HCT116 (cell line): ENCODE measurements around the gene GPT2. TPM values are rescaled to one million over a fixed set of nuclear protein-coding genes. Genes with fewer than 3 reads are reported as not detected.

Source experiments
- ATAC-seq: fragments of 200-7000 bp; cut with Tn5 transposase; 2 replicates; pipeline ENCODE4 v1.9.1; 2020; ENCODE audit warnings: mild to moderate bottlenecking, moderate library complexity
- BruUV-seq: library from RNA; stranded (reverse); fragments of 400-500 nt; replicated peaks from 2 replicates; lab custom pipeline; 2021; lab: Mats Ljungman, UMichigan
- CTCF ChIA-PET: fragments of 300-600 bp; sonication (Branson Sonifier 250); formaldehyde crosslinking; loops from one replicate; lab custom pipeline; 2021; ENCODE audit warnings: antibody characterized with exemption; lab: Charles Lee
- POLR2A ChIA-PET: fragments of 300-600, 350-600 bp; sonication (Branson Sonifier 250); formaldehyde crosslinking; loops from one replicate; lab custom pipeline; 2021; ENCODE audit warnings: antibody characterized with exemption; lab: Charles Lee
- RAD21 ChIA-PET, 2 experiments: fragments of 300-600 bp; sonication (Branson Sonifier 250); formaldehyde crosslinking; loops; one replicate each; lab custom pipeline; 2023; ENCODE audit warnings: low total read pairs in 2 of 2; ENCODE audit not compliant: uncharacterized antibody in 2 of 2, unreplicated experiment in 2 of 2, low non-redundant PET in 1 of 2; lab: Charles Lee
- DNase-seq: peaks from one replicate; pipeline ENCODE4 v3.0.0-alpha.2; 2010; ENCODE audit warnings: low read depth, low spot score
- H2AFZ ChIP-seq: fragments of 200-600 bp; shearing (Covaris generic), sonication (generic); 2 replicates; pipeline ENCODE4 v1.6.1; 2017; ENCODE audit warnings: low read depth, mixed run types, mixed read lengths, antibody characterized with exemption, low read length; ENCODE audit not compliant: poor library complexity, severe bottlenecking
- H3K27ac ChIP-seq: 2 replicates; pipeline ENCODE4 v1.5.1; 2012; ENCODE audit warnings: low read depth, low read length
- H3K27me3 ChIP-seq: fragments of 200-600 bp; sonication (generic); 2 replicates; pipeline ENCODE4 v1.6.1; 2016; ENCODE audit warnings: mixed run types, low read length, mixed read lengths; ENCODE audit not compliant: insufficient read depth
- H3K36me3 ChIP-seq, 2 experiments: fragments of 200-500 bp in 1 of 2; fragments of 200-600 bp in 1 of 2; sonication (Bioruptor generic) in 1 of 2; sonication (generic) in 1 of 2; 2 replicates each; pipeline versions ENCODE4 v1.5.1 to v1.6.1; 2014 to 2016; ENCODE audit warnings: low read length in 2 of 2, inconsistent platforms in 1 of 2, mixed read lengths in 1 of 2, mixed run types in 1 of 2; ENCODE audit not compliant: insufficient read depth in 2 of 2, control insufficient read depth in 1 of 2
- H3K4me1 ChIP-seq, 2 experiments: fragments of 200-600 bp in 1 of 2; sonication (generic) in 1 of 2; 2 replicates each; pipeline versions ENCODE4 v1.5.1 to v1.6.1; 2012 to 2017; ENCODE audit warnings: low read length in 2 of 2, inconsistent platforms in 1 of 2, mild to moderate bottlenecking in 1 of 2, mixed read lengths in 1 of 2, mixed run types in 1 of 2, moderate library complexity in 1 of 2; ENCODE audit not compliant: insufficient read depth in 2 of 2, control insufficient read depth in 1 of 2
- H3K4me2 ChIP-seq: fragments of 200-600 bp; sonication (generic); 2 replicates; pipeline ENCODE4 v1.6.1; 2017; ENCODE audit warnings: mixed run types, low read length, mixed read lengths
- H3K4me3 ChIP-seq, 2 experiments: fragments of 200-600 bp in 1 of 2; sonication (generic) in 1 of 2; replicated peaks in 1 of 2; 2 replicates each; pipeline ENCODE4 v1.5.1; 2011 to 2016; ENCODE audit warnings: low read length in 2 of 2, control low read depth in 1 of 2, low read depth in 1 of 2, mild to moderate bottlenecking in 1 of 2, mixed read lengths in 1 of 2, mixed run types in 1 of 2
- H3K79me2 ChIP-seq: fragments of 200-600 bp; sonication (generic); 2 replicates; pipeline ENCODE4 v1.6.1; 2017; ENCODE audit warnings: mild to moderate bottlenecking, mixed run types, low read length, moderate library complexity, mixed read lengths; ENCODE audit not compliant: insufficient read depth
- H3K9ac ChIP-seq: fragments of 200-600 bp; sonication (generic); 2 replicates; pipeline ENCODE4 v1.6.1; 2016; ENCODE audit warnings: low read length, mixed read lengths
- H3K9me2 ChIP-seq: fragments of 200-600 bp; sonication (generic), shearing (Covaris generic); 2 replicates; pipeline ENCODE4 v1.6.1; 2017; ENCODE audit warnings: mixed run types, mild to moderate bottlenecking, moderate library complexity; ENCODE audit not compliant: insufficient read depth
- H3K9me3 ChIP-seq, 2 experiments: fragments of 200-500 bp in 1 of 2; fragments of 200-600 bp in 1 of 2; sonication (Bioruptor generic) in 1 of 2; sonication (generic) in 1 of 2; 2 replicates each; pipeline ENCODE4 v1.6.1; 2014 to 2017; ENCODE audit warnings: low read length in 2 of 2, mixed read lengths in 2 of 2, inconsistent platforms in 1 of 2, low read depth in 1 of 2, mild to moderate bottlenecking in 1 of 2, mixed run types in 1 of 2, moderate library complexity in 1 of 2; ENCODE audit not compliant: control insufficient read depth in 1 of 2, insufficient read depth in 1 of 2
- H4K20me1 ChIP-seq: fragments of 200-600 bp; sonication (generic), shearing (Covaris generic); 2 replicates; pipeline ENCODE4 v1.6.1; 2017; ENCODE audit warnings: mixed run types, mild to moderate bottlenecking, moderate library complexity; ENCODE audit not compliant: insufficient read depth
- SP1 ChIP-seq: IDR thresholded peaks from 2 replicates; pipeline ENCODE4 v1.6.1; 2012; ENCODE audit warnings: low read depth
- TCF7L2 ChIP-seq: IDR thresholded peaks from 2 replicates; pipeline ENCODE4 v1.7.0; 2011; ENCODE audit warnings: borderline replicate concordance, inconsistent platforms; ENCODE audit not compliant: insufficient read depth, insufficient read length; ENCODE audit errors: extremely low read depth
- intact Hi-C: fragments of 100-400 bp; cut with micrococcal nuclease; formaldehyde crosslinking; loops from 2 replicates; pipeline ENCODE4 v1.10.0; 2022
- total RNA-seq: library from RNA; stranded (reverse); gene quantifications from one replicate; pipeline ENCODE4 v1.2.1, GENCODE V29; 2021; ENCODE audit not compliant: unreplicated experiment
- TF ChIP-seq, protein P1 (sequence below): IDR thresholded peaks from 2 replicates; pipeline ENCODE4 v1.6.1; 2012
- TF ChIP-seq, protein P2 (sequence below), 3 experiments: fragments of 200-600 bp in 1 of 3; sonication (generic) in 1 of 3; IDR thresholded peaks in 2 of 3; conservative IDR thresholded peaks in 1 of 3; 2 replicates each; pipeline ENCODE4 v1.5.1; 2012 to 2017; ENCODE audit warnings: low read depth in 2 of 3, low read length in 2 of 3, antibody characterized with exemption in 1 of 3, borderline replicate concordance in 1 of 3, control low read depth in 1 of 3, mild to moderate bottlenecking in 1 of 3, mixed read lengths in 1 of 3, mixed run types in 1 of 3, moderate library complexity in 1 of 3; ENCODE audit not compliant: insufficient read depth in 1 of 3
- TF ChIP-seq, protein P3 (sequence below): IDR thresholded peaks from 2 replicates; pipeline ENCODE4 v1.6.1; 2012; ENCODE audit warnings: low read depth

GPT2 gene
- total RNA-seq, 1 experiment from 2014 or later, result 50.6 TPM

DNA sequence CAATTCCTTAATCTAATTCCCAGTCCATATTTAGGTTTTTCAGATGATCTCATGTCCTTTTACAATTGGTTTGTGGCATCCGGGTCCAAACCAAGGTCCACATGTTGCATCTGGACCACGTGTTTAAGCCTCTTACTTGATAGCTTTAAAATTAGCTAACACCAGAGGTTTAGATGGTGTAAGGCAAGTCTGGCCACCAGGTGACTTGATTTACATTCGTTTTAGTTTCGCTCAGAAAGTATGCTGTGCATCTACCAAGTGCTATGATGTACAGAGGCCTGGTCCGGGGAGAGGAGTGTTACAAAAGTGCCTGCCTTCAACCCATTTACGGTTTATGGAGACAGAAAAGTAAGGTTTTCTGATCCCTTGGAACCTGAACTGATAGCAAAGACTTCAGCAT, 90.2 kb downstream of the GPT2 start:
- RAD21 ChIA-PET, result interaction anchor here in 1 of 2 experiments (0.5 kb wide), 1 partner anchor 63 kb away, joined by 3 read pairs; no protein-coding TSS in a partner anchor
- intact Hi-C loops, result no loop called here
- Histone ChIP-seq H3K4me3 (peak overlapping the region; percentile 61 to 84), H3K4me2 (peak overlapping the region; percentile 86), H3K79me2 (peaks cover 43% of the 10 kb centered on the region), H3K4me1 (peaks cover 11 to 32% of the 10 kb centered on the region in 2 experiments), H4K20me1 (peaks cover 14% of the 10 kb centered on the region; the same call in 1 of the 2 replicates), H3K36me3 (peaks cover 8 to 12% of the 10 kb centered on the region in 2 experiments; a peak in 3 of 4 replicates), H3K27me3 (no peaks in the 10 kb centered on the region)
- CTCF ChIA-PET, result interaction anchor here (1.9 kb wide), 1 partner anchor 44 kb away, joined by 7 read pairs; no protein-coding TSS in a partner anchor
- no TSS peak for BruUV-seq
- TF ChIP-seq, protein P1, sequence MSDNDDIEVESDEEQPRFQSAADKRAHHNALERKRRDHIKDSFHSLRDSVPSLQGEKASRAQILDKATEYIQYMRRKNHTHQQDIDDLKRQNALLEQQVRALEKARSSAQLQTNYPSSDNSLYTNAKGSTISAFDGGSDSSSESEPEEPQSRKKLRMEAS, result peak; percentile 53; the same call in 1 of the 2 replicates
- TF ChIP-seq TCF7L2, result no peak
- TF ChIP-seq, protein P2, sequence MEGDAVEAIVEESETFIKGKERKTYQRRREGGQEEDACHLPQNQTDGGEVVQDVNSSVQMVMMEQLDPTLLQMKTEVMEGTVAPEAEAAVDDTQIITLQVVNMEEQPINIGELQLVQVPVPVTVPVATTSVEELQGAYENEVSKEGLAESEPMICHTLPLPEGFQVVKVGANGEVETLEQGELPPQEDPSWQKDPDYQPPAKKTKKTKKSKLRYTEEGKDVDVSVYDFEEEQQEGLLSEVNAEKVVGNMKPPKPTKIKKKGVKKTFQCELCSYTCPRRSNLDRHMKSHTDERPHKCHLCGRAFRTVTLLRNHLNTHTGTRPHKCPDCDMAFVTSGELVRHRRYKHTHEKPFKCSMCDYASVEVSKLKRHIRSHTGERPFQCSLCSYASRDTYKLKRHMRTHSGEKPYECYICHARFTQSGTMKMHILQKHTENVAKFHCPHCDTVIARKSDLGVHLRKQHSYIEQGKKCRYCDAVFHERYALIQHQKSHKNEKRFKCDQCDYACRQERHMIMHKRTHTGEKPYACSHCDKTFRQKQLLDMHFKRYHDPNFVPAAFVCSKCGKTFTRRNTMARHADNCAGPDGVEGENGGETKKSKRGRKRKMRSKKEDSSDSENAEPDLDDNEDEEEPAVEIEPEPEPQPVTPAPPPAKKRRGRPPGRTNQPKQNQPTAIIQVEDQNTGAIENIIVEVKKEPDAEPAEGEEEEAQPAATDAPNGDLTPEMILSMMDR (IDR thresholded peaks at IDR 0.05 in 2 of 3, conservative IDR thresholded peaks at IDR 0.05 in 1 of 3; ENCODE audit: borderline replicate concordance in 1 of 3, insufficient read depth in 1 of 3, low read depth in 2 of 3, low read length in 2 of 3), result peak in 1 of 3 experiments; percentile 15; a peak in 1 of 6 replicates
- no peak for TF ChIP-seq SP1
- TF ChIP-seq, protein P3, sequence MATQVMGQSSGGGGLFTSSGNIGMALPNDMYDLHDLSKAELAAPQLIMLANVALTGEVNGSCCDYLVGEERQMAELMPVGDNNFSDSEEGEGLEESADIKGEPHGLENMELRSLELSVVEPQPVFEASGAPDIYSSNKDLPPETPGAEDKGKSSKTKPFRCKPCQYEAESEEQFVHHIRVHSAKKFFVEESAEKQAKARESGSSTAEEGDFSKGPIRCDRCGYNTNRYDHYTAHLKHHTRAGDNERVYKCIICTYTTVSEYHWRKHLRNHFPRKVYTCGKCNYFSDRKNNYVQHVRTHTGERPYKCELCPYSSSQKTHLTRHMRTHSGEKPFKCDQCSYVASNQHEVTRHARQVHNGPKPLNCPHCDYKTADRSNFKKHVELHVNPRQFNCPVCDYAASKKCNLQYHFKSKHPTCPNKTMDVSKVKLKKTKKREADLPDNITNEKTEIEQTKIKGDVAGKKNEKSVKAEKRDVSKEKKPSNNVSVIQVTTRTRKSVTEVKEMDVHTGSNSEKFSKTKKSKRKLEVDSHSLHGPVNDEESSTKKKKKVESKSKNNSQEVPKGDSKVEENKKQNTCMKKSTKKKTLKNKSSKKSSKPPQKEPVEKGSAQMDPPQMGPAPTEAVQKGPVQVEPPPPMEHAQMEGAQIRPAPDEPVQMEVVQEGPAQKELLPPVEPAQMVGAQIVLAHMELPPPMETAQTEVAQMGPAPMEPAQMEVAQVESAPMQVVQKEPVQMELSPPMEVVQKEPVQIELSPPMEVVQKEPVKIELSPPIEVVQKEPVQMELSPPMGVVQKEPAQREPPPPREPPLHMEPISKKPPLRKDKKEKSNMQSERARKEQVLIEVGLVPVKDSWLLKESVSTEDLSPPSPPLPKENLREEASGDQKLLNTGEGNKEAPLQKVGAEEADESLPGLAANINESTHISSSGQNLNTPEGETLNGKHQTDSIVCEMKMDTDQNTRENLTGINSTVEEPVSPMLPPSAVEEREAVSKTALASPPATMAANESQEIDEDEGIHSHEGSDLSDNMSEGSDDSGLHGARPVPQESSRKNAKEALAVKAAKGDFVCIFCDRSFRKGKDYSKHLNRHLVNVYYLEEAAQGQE, result no peak
- TF ChIP-seq, all 23 proteins: peak for 2
- POLR2A ChIA-PET, result interaction anchor here (1.0 kb wide), 1 partner anchor 63 kb away, joined by 4 read pairs; no protein-coding TSS in a partner anchor
- peak overlapping the region; percentile 87 for H3K9ac ChIP-seq
- H3K9me2 ChIP-seq, result no peaks in the 10 kb centered on the region
- 0 out of 2 replicates have a peak, but pooled peaks have one; percentile 4 for ATAC-seq
- H3K9me3 ChIP-seq, result no peaks in the 10 kb centered on the region
- peak overlapping the region; percentile 80; the same call in 1 of the 2 replicates for H3K27ac ChIP-seq
- DNase-seq, result no peak
- H2AFZ ChIP-seq, result no peak overlapping the region
